Upper lobe of left lung (tissue), 6 donors: ENCODE data around the gene TMEM132D. TPM values are rescaled to one million over a fixed set of nuclear protein-coding genes. Genes with fewer than 3 reads are reported as not detected.

Experiments
- ATAC-seq, 2 donors: fragments of 200-7000 bp; cut with Tn5 transposase; one replicate each; pipeline ENCODE4 v1.9.1; 2022; ENCODE audit warnings: mild to moderate bottlenecking in 2 of 2, moderate library complexity in 2 of 2; ENCODE audit not compliant: low FRiP score in 2 of 2
- DNase-seq, 2 donors: peaks; one replicate each; pipeline ENCODE4 v3.0.0-alpha.2; 2019 to 2020
- H3K27ac ChIP-seq, 4 donors: fragments of 200-600 bp; sonication (generic); one replicate each; pipeline ENCODE4 v1.5.1; 2016 to 2019
- H3K27me3 ChIP-seq, 4 donors: fragments of 200-600 bp; sonication (generic); one replicate each; pipeline ENCODE4 v1.5.1; 2017 to 2019
- H3K36me3 ChIP-seq, 4 donors: fragments of 200-600 bp; sonication (generic); one replicate each; pipeline ENCODE4 v1.5.1; 2016 to 2019
- H3K4me1 ChIP-seq, 4 donors: fragments of 200-600 bp; sonication (generic); one replicate each; pipeline ENCODE4 v1.5.1; 2018 to 2019
- H3K4me3 ChIP-seq, 4 donors: fragments of 200-600 bp; sonication (generic); one replicate each; pipeline ENCODE4 v1.5.1; 2017 to 2019; ENCODE audit warnings: mild to moderate bottlenecking in 2 of 4, moderate library complexity in 1 of 4
- H3K9me3 ChIP-seq, 4 donors: fragments of 200-600 bp; sonication (generic); one replicate each; pipeline ENCODE4 v1.5.1; 2018 to 2019
- CTCF ChIP-seq, 6 experiments: fragments of 450-650 bp in 4 of 6; fragments of 200-600 bp in 2 of 6; sonication (generic) in 2 of 6; IDR thresholded peaks; one replicate each; pipeline ENCODE4 v1.5.1; 2016 to 2019; ENCODE audit warnings: antibody characterized with exemption in 6 of 6
- EP300 ChIP-seq, 4 donors: sonication (generic); formaldehyde crosslinking; IDR thresholded peaks; one replicate each; pipeline ENCODE4 v1.5.1; 2017; ENCODE audit warnings: antibody characterized with exemption in 4 of 4, control low read depth in 2 of 4
- POLR2A ChIP-seq, 4 donors: fragments of 450-650 bp; IDR thresholded peaks; one replicate each; pipeline ENCODE4 v1.5.1; 2016 to 2017; ENCODE audit warnings: antibody characterized with exemption in 4 of 4, mild to moderate bottlenecking in 2 of 4
- POLR2AphosphoS5 ChIP-seq, 2 donors: sonication (generic); formaldehyde crosslinking; IDR thresholded peaks; one replicate each; pipeline ENCODE4 v1.5.1; 2017; ENCODE audit warnings: antibody characterized with exemption in 2 of 2
- WGBS, 2 donors: methylation state at CpG; one replicate each; pipeline ENCODE4 v1.1.5; 2017 to 2018; 5-methylcytosine and 5-hydroxymethylcytosine counted together
- total RNA-seq, 6 donors: library from RNA; depleted of rRNA in 4 of 6; stranded (reverse); fragments of >200 nt in 4 of 6; gene quantifications; one replicate each; pipeline versions ENCODE4 v1.1.0 to v1.2.1, GENCODE V29; 2016 to 2021
- donor health status: DM: no; HTN: no; CAD: no; lungs with moderate emphysema.
- donor health status: DM: no; HTN: yes; CAD: no; lungs with severe emphysema.

The TMEM132D gene
- total RNA-seq, 6 donors from 2014 or later = 0.30 to 1.0 (median 0.79) TPM; not detected in 1

GRCh38 chr12:129234209-129234608 lies 669.6 kb downstream of the TMEM132D start:
- TF ChIP-seq POLR2AphosphoS5 (IDR thresholded peaks at IDR 0.05) = no peak
- no peak overlapping the region for H3K4me3 ChIP-seq
- DNase-seq (no peak), ATAC-seq (no peak)
- H3K4me1 ChIP-seq = no peaks in the 10 kb centered on the region
- 59 to 69% methylated on average over 6 of the region's 6 CpGs for WGBS, 2 donors
- no peaks in the 10 kb centered on the region for H3K9me3 ChIP-seq
- no peak overlapping the region for H3K27ac ChIP-seq
- no peaks in the 10 kb centered on the region for H3K27me3 ChIP-seq
- H3K36me3 ChIP-seq = no peaks in the 10 kb centered on the region

- H3K9me3 ChIP-seq = no peaks in the 10 kb centered on the region
- no peak overlapping the region for H3K4me3 ChIP-seq
- TF ChIP-seq CTCF (IDR thresholded peaks at IDR 0.05) (no peak), EP300 (IDR thresholded peaks at IDR 0.05) (no peak), POLR2AphosphoS5 (IDR thresholded peaks at IDR 0.05) (no peak), POLR2A (IDR thresholded peaks at IDR 0.05) (no peak)
- no peaks in the 10 kb centered on the region for H3K27me3 ChIP-seq
- no peak overlapping the region for H3K27ac ChIP-seq
- ATAC-seq = no peak
- H3K36me3 ChIP-seq = no peaks in the 10 kb centered on the region
- no peak for DNase-seq
- WGBS, 2 donors = 55 to 73% methylated on average over 3 of the region's 3 CpGs
- H3K4me1 ChIP-seq = no peaks in the 10 kb centered on the region
Measured at GRCh38 chr12:129231491-129231890, 672.3 kb downstream of the TMEM132D start.

GRCh38 chr12:129230995-129231394 lies 672.8 kb downstream of the TMEM132D start:
- ATAC-seq (no peak), DNase-seq (no peak)
- no peaks in the 10 kb centered on the region for H3K4me1 ChIP-seq

GRCh38 chr12:129226851-129227250 lies 677.0 kb downstream of the TMEM132D start:
- TF ChIP-seq POLR2AphosphoS5 (IDR thresholded peaks at IDR 0.05) (no peak), CTCF (IDR thresholded peaks at IDR 0.05) (no peak), POLR2A (IDR thresholded peaks at IDR 0.05) (no peak), EP300 (IDR thresholded peaks at IDR 0.05) (no peak)
- H3K4me3 ChIP-seq = no peak overlapping the region

More at GRCh38 chr12:129230995-129231394, 672.8 kb downstream of the TMEM132D start:
- TF ChIP-seq EP300 (IDR thresholded peaks at IDR 0.05) (no peak), POLR2AphosphoS5 (IDR thresholded peaks at IDR 0.05) (no peak), CTCF (IDR thresholded peaks at IDR 0.05) (no peak), POLR2A (IDR thresholded peaks at IDR 0.05) (no peak)
- no peak overlapping the region for H3K4me3 ChIP-seq
- WGBS, 2 donors = 71 to 74% methylated on average over 4 of the region's 4 CpGs
- H3K27me3 ChIP-seq = no peaks in the 10 kb centered on the region
- H3K27ac ChIP-seq = no peak overlapping the region
- H3K36me3 ChIP-seq = no peaks in the 10 kb centered on the region
- no peaks in the 10 kb centered on the region for H3K9me3 ChIP-seq

GRCh38 chr12:129226005-129226404 lies 677.8 kb downstream of the TMEM132D start:
- H3K4me3 ChIP-seq = no peak overlapping the region
- DNase-seq (no peak), ATAC-seq (no peak)
- no peaks in the 10 kb centered on the region for H3K4me1 ChIP-seq
- no peaks in the 10 kb centered on the region for H3K9me3 ChIP-seq
- TF ChIP-seq CTCF (IDR thresholded peaks at IDR 0.05) (no peak), POLR2AphosphoS5 (IDR thresholded peaks at IDR 0.05) (no peak), POLR2A (IDR thresholded peaks at IDR 0.05) (no peak), EP300 (IDR thresholded peaks at IDR 0.05) (no peak)
- 46 to 78% methylated on average over 7 of the region's 7 CpGs for WGBS, 2 donors
- no peaks in the 10 kb centered on the region for H3K27me3 ChIP-seq
- H3K36me3 ChIP-seq = no peaks in the 10 kb centered on the region
- H3K27ac ChIP-seq = no peak overlapping the region

More at GRCh38 chr12:129226851-129227250, 677.0 kb downstream of the TMEM132D start:
- Histone ChIP-seq H3K4me1 (no peaks in the 10 kb centered on the region), H3K27me3 (no peaks in the 10 kb centered on the region), H3K36me3 (no peaks in the 10 kb centered on the region), H3K9me3 (no peaks in the 10 kb centered on the region), H3K27ac (no peak overlapping the region)
- DNase-seq (no peak), ATAC-seq (no peak)
- 71 to 77% methylated on average over 6 of the region's 6 CpGs for WGBS, 2 donors
